Right lung (tissue), 5 donors: ENCODE data around the gene CASKIN2. TPM values are rescaled to one million over a fixed set of nuclear protein-coding genes. Genes with fewer than 3 reads are reported as not detected.
"Not testable (repeated sequence)": the region's sequence is repeated elsewhere in the genome, so short reads cannot be mapped to it uniquely, and the experiment has no call there.

Experiments
- DNase-seq, 2 donors: peaks; one replicate each; pipeline ENCODE4 v3.0.0-alpha.2; 2013
- polyA plus RNA-seq, 5 donors: library from polyadenylated mRNA; unstranded; fragments of 120-200 nt; gene quantifications; one replicate each; pipeline versions ENCODE4 v1.2.1 to v1.2.3, GENCODE V29; 2013; ENCODE audit warnings: inconsistent platforms in 1 of 5, low replicate concordance in 1 of 5; ENCODE audit not compliant: insufficient read length in 5 of 5, insufficient read depth in 1 of 5

CASKIN2 gene
- polyA plus RNA-seq, 5 donors = 17.9 to 32.6 (median 23.9) TPM

DNA sequence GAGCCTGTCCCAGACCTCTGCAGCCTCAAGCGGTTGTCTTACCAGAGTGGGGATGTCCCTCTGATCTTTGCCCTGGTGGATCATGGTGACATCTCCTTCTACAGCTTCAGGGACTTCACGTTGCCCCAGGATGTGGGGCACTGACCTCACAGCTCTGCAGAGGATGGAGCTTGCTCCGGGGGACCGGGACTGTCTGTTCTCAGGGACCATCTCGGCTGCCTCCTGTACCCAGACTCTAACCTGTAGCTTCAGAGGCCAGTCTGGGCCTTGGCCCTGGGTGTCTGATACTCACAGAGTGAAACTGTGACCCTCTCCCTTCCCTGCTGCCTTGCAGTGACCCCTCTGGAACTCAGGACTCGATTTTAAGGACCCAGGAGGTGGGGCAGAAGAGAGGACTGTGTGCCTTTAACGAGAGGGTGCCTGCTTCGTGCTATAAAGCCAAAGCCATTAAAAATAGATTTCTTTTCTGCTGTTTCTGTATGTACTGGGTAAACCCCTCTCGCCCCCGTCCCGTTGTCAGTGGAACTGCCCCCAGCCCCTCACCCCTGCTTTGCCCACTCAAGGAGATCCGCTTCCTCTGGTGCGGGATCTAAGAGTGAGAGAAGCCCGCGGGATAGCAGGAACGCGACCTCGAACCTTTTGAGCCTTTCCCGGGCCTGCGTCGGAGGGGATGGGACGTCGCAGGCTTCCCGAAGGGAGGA is 9.1 kb upstream of the CASKIN2 start:
- DNase-seq = no peak

DNA sequence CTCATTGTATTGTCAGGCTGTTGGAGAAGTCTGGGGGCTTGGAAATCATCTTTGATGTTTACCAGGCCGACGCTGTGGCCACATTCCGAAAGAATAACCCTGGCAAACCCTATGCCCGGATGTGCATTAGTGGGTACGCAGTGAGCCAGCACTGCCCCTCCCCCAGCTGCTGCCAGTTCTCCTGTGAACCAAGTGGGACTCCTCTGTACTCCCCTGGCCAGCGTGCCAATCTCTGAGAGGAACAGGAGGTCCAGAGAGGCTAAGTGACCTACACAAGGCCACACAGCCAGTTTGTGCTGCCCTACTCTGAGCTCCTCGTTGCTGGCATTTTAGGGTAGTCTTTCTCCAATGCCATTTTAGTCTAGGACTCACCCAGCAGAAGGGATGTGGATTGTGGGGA is 8.3 kb upstream of the CASKIN2 start:
- DNase-seq = no peak

DNA sequence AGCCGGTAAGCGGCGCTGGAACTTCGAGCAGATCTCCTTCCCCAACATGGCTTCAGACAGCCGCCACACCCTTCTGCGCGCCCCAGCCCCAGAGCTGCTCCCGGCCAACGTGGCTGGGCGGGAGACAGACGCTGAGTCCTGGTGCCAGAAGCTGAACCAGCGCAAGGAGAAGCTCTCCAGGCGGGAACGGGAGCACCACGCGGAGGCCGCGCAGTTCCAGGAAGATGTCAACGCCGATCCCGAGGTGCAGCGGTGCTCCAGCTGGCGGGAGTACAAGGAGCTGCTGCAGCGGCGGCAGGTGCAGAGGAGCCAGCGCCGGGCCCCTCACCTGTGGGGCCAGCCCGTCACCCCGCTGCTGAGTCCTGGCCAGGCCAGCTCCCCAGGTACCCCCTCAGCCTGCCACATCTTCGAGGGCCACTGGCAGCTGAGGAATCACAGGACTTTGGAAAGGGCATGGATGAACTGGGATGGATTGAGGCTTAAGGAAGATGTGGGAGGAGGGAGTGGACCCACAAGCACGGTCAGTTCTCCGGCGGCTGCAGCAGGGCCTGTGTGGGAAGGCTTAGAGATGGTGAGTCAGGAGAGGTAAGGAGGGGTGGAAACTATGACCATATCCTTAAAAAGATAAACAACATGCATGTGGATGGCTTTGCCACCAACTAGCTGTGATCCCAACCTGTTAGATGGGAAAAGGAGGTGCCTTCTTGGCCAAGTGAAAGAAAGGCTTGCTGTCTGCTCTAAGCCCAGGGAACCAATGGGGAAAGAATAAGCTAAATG is 6.8 kb upstream of the CASKIN2 start:
- no peak for DNase-seq

DNA sequence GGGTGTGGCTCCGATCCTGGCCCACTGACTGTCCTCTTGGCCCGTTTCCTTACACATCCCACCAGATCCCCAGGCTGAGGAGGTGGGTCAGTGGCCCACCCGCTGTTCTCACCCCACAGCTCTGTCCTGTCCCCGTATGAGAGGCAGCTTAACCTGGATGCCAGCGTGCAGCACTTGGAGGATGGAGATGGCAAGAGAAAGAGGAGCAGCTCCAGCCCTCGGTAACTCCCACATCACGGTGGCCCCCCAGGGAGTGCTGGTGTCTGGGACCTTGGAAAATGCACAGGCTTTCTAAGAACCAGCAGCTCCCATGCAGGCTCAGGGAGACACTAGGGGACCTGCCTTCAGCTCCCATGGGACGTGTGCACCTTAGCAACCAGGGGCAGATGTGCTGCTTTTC is 6.0 kb upstream of the CASKIN2 start:
- no peak for DNase-seq

DNA sequence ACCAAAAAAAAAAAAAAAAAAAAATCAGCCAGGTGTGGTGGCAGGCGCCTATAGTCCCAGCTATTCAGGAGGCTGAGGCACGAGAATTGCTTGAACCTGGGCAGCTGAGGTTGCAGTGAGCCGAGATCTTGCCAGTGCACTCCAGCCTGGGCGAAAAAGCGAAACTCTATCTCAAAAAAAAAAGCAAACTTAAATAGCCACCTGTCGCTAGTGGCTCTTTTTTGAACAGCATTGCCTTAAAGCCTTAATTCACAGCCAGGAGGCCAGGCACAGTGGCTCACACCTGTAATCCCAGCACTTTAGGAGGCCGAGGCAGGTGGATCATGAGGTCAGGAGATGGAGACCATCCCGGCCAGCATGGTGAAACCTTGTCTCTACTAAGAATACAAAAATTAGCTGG is 5.1 kb upstream of the CASKIN2 start:
- not testable (repeated sequence) for DNase-seq

DNA sequence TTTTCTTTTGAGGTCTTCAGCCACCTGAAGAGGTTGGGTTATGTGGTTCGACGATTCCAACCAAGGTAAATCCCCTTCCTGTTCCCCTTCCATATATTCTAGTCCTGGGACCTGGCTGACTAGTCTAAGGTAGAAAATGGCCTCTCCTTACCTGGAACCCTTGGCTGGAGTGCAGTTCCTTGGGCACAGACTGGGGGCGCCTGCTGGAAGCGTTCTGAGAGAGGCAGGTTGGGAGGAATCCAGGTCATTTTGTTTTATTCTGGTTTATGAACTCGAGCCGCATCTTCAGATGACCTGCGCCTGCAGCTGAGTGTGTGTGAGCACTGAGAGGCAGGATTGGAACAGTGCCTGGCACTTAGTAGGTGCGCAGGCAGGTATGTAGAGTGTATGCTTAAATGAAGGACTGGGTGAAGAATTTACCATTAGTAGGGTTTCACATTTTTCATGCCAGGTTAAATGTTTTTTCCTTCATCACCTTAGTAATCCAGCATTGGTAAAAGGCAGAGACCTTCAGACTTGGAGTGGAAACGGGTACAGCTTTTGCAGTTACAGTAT is 3.7 kb upstream of the CASKIN2 start:
- DNase-seq = no peak

DNA sequence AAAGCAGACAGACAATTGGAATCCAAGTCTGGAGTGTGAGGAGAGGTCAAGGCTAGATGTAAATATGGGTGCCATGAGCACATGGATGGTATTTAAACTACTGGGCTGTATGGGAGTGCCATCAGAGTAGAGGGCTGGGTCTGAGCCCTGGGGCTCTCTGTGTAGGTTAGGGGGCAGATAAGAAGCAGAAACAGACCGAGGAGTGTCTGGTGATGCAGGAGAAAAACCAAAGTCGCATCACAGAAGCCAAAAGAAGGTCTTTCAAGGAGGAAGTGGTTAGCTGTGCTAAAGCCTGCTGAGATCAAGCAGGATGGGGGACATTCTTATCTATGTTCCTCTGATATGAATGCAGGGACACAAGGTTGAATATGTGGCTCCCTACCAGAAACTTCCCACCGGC is 2.9 kb upstream of the CASKIN2 start:
- DNase-seq = no peak

DNA sequence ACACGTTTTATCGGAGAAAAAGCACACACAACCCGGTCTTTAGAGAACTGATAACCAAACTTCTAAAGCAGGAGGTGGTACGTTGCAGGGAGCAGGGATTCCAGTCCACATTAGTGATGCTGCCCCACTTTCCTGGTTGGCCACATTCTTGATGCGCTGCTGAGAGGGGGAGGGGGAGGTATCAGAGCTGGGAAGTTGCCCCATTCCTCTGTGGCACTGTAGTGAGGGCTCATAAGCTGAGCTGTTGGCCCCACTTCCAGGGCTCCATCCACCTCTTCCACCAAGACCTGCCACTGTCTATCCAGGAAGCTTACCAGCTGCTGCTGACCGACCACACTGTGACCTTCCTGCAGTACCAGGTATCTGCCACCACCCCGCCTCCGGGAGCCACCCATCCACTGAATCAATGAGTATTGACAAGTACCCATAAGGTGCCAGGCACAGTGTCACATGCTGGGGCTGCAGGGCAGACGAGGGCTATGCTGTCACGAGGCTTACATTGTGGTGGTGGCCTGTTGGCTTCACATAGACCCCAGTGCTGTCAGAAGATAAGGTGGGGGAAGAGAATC is 2.0 kb upstream of the CASKIN2 start:
- DNase-seq = no peak

DNA sequence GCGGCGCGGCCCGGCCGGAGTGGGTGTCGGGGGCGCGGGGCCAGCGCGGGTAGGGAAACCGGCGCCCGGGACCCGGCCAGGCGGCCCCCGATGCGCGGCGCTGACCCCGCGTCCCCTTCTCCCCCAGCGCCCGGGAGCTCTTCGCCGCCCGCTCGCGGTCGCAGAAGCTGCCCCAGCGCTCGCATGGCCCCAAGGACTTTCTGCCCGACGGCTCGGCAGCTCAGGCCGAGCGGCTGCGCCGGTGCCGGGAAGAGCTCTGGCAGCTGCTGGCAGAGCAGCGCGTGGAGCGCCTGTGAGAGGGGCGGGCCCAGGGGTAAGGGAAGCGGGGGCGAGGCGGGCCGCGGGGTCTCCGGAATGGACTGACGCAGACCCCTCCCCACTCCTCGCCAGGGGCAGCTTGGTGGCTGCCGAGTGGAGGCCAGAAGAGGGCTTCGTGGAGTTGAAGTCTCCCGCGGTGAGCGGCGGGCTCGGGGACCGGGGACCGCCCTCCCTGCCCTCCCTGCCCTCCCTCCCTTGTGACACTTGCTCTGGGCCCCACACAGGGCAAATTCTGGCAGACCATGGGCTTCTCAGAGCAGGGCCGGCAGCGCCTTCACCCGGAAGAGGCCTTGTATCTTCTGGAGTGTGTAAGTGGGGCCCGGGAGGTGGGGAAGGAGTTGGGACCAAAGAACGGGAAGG is 1.4 kb upstream of the CASKIN2 start:
- no peak for DNase-seq

DNA sequence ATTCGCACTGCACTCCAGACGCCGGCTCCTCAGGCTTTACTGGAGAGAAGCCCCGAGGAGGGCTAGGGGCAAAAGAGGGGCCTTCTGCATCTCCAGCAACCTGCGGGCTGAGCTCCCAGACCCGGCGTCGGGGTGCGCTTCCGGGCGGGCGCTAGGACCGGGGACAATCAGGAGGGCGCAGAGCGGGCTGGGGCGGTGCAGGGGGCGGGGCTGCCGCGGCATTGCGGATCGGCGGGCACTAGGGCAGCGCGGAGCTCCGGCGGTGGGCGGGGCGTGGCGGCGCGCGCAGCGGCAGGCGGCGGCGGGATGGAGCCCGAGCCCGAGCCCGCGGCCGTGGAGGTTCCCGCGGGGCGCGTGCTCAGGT is 900 bp upstream of the CASKIN2 start, which contains the start of gene TSEN54:
Gene TSEN54 (plus strand): TSS at position 274 of the 364 bp plus-strand sequence. CDS start 33 bp downstream, at position 307.
- peak; percentile 89 for DNase-seq

DNA sequence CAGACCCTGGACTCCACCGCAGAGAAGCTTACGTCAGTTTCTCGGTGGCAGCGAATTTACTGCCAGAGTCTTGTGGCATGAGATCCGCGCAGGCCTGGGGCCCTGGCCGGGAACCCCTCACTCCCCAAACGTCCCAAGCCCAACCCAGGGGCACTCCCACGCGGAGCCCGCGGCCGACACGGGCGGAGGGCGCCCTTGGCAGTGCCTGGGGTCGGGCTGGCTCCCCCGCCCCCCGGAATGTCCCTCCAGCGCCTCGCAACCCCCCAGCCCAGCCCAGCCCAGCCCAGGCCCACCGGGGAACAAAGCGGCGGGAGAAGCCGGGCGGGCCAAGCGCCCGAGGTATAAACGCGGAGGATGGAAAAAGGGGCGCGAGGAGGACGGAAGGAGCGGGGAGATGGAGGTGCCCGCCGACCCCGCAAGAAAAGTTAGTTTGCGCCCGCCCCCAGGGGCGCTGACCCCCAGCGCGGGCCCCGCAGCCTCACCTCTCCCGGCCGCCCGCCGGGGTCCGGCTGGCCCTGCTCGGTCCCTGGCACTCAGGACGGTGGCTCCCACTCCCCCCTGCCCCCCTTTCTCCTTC is 330 bp downstream of the CASKIN2 start:
- DNase-seq = no peak

DNA sequence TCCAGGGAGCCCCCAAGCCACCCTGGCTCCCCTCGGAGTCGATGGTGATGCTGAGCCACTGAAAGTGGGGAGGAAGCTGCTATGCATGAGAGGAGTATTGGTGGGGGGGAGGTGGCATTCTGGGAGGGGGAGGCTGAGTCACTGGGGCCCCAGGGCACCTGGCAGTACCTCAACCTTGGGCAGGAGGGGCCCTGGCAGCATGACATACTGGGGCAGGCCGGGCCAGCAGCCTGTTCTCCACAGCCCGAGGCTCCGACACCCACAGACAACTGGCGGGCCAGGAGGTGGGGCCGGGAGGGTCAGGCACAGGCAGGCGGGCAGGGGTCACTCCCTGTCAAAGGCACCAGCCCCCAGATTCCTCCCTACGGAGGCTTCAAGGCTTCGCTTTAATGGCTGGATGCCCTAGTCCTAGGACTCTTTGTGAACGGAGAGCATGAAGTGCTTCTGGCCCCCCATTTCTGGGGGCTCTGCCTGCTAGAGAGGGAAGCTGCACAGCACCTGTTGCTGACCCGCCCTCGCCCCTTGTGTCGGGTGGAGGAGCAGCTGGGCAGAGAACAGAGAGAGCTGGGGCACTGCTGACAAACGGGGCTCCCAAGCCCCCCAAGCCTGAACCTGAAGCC is 928 bp downstream of the CASKIN2 start:
- DNase-seq = no peak

DNA sequence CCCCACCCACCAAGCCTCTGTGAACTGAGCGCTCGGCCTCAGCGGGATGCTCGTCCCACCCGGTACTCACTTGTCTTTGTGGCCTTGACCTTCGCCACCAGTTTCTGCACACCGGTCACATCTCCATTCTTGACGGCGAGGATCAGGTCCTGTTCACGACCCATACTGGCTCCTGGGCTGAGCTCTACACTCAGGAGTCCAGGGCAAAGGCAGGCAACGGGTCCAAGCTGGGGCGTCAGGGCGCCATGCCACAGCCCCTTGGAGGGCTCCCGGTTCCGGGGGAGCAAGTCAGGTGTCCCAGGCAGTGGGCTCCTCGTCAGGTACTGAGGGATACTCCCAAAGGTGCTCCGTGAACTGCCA is 1.7 kb downstream of the CASKIN2 start:
- no peak for DNase-seq

DNA sequence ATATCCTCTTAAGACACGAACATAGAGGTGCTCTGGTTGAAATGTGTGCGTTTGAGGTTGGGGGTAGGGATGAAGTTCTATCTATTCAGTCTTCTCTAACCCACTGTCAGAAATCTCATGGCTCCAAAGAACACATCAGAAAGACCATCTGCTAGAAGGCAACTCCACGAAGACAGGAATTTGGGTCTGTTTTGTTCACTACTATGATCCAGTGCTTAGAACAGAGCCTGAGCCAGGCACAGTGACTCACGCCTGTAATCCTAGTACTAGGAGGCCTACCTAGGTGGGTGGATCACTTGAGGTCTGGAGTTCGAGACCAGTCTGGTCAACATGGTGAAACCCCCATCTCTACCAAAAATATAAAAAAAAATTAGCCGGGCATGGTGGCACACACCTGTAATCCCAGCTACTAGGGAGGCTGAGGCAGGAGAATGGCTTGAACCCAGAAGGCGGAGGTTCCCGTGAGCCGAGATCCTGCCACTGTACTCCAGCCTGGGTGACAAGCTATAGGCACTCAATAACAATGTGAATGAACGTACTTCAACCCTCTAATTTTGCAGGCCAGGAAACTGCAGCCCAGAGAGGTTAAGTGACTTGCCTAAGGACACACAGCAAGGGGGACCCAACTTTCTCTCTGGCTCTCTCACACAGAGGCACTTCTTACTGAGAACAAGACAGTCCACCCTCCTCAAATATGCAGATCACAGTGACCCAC is 2.3 kb downstream of the CASKIN2 start:
- DNase-seq = no peak

DNA sequence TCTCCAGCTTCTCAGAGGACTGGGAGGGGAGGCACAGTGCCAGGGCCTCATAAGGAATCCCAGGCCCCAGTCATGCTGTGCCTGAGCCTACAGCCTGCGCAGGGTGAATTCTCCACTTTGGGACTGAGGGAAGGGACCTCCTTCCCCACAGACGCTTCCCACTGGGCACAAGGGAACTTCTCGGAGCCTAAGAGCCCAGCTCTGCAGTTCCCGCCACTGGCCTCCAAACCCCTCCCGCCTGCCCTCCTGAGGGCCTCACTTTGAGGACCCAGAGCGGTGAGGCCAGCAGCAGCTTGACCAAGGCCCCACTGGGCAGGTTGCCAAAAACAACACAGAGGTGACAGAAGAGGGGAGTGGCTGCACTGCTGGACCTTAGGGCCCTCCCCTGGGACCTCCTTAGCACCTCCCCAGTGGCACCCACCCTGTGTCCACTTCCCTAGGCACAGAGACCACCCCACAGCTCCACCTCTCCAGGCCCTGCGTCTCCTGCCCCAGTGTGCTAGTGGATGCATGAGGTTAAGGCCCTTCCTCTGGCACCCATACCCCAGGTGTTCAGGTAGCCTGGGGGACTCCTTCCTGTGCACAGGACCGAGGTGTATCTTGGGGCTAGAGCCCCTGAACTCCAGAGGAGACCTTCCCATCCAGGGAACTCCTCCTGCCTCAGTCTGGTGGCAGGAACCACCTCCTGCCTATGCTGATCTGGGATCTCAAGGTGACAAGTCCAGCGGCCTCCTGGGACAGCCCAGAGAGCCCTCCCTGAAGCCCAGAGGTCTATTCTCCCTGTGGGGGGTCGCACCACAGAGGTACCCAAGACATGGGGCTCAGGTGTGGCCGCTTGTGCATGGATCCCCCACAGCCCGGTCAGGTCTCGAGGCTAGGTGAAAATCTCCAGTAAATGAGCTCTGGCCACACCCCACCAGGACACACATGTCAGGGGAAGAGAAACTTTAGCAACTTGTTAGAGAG is 3.4 kb downstream of the CASKIN2 start:
- DNase-seq = no peak

DNA sequence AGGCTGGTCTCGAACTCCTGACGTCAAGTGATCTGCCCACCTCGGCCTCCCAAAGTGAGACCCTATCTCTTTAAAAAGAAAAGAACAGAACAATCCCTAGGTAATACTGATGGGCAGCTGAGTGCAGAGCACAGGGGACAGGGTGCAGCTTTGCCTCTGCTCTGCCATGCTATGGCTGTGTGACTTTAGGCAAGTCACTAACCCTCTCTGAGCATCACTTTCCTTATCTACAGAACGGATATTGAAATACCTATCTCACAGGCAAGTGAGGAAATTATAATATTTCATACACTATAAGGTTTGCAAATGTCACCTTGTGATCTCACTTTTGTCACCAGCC is 4.1 kb downstream of the CASKIN2 start:
- DNase-seq = no peak

DNA sequence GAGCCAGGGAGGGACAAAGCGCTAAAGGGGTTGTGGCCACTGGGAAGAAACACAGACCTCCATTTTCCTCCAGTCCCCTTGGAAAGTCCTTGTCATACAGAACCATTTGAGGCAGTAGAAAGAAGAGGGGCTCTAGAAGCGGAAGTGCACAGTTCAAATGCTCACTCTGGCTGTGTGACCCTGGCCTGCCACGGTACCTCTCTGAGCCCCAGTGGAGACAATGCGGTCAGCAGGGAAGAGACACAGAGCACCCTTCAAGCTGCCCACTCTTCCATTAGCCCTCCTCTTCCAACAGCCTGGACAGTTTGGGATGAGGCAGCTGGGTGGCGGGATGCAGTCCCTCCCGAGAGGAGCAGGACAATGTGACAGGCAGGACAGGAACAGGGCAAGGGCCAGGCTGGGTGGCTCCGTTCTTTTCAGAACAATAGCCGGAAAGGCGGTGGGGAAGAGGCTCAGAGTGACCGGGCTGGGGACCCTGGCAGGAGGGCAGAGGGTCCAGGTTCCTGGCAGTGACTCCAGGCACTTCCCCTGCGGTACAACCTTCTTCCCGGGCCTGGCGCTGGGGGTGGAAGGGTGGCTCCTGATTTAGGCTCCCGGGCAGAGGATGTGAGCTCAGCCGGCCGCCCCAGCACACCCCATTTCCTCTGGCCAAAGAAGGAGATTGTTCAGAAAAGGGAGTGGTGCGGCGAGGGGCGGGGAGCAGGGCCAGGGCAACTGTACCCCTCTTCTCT is 5.6 kb downstream of the CASKIN2 start:
- no peak for DNase-seq

DNA sequence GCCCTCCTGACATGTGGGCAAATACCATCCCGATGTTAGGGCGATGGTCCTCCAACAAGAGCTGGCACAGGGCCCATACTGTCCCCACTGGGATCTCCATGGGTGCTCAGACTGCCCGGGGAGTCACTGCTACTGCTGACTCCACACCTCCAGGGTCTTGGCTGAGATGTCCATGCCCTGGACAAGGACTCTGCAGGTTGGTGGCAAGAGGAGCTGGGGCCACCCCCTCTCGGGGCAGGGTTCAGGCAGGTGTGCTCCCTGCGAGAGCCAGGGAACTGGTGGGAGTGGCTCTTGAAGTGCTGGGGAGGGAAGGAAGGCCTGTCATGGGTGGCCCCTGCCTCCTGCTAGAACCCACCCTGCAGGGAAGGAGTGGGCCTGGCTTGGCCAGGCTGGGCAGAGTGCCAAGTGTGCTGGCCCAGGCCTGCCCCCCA is 6.4 kb downstream of the CASKIN2 start:
- DNase-seq = no peak
